ES-I3 (cell line): ENCODE measurements around the gene PSMB5.

Source experiments
- H3K36me3 ChIP-seq: 2 replicates; pipeline ENCODE4 v1.6.1; 2013; ENCODE audit warnings: mild to moderate bottlenecking, low read length, control low read depth, moderate library complexity; ENCODE audit not compliant: insufficient read depth
- H3K4me1 ChIP-seq: 2 replicates; pipeline ENCODE4 v1.6.1; 2013; ENCODE audit warnings: mild to moderate bottlenecking, control low read depth, low read length; ENCODE audit not compliant: insufficient read depth
- H3K9ac ChIP-seq: 2 replicates; pipeline ENCODE4 v1.6.1; 2013; ENCODE audit warnings: low read depth, mild to moderate bottlenecking, low read length, moderate library complexity
- H3K9me3 ChIP-seq: 2 replicates; pipeline ENCODE4 v1.6.1; 2013; ENCODE audit warnings: mild to moderate bottlenecking, low read length, moderate library complexity; ENCODE audit not compliant: control insufficient read depth, insufficient read depth

Gene PSMB5

GRCh38 chr14:22976620-22977433, 57.9 kb downstream of the PSMB5 start:
- peaks cover 38% of the 10 kb centered on the region for H3K4me1 ChIP-seq
- peak overlapping the region; percentile 21; the same call in 1 of the 2 replicates for H3K9ac ChIP-seq
- H3K36me3 ChIP-seq: peaks cover 11% of the 10 kb centered on the region
- H3K9me3 ChIP-seq: no peaks in the 10 kb centered on the region
